ENCODE measurements around the gene TTN.
A peak's percentile ranks its signal among the peaks of the same experiment; 100 is the strongest.

TTN gene

GRCh38 chr2:178496049-178496448, 311.2 kb downstream of the TTN start:
- no peak for DNase-seq (ENCODE audit: low read depth in 2 of 2)

GRCh38 chr2:178491612-178492011, 315.6 kb downstream of the TTN start:
- DNase-seq (ENCODE audit: low read depth in 2 of 2): no peak

- DNase-seq (ENCODE audit: low read depth in 2 of 2): no peak
Measured at GRCh38 chr2:178485356-178485755, 321.9 kb downstream of the TTN start.

- DNase-seq (ENCODE audit: low read depth in 2 of 2): no peak
Measured at GRCh38 chr2:178484245-178485041, 322.8 kb downstream of the TTN start.

GRCh38 chr2:178482437-178482836, 324.8 kb downstream of the TTN start:
- no peak for DNase-seq (ENCODE audit: low read depth in 2 of 2)

- DNase-seq (ENCODE audit: low read depth in 2 of 2): peak; percentile 53 to 56
Measured at GRCh38 chr2:178480227-178481181, 326.7 kb downstream of the TTN start, which contains the start of gene PLEKHA3. PLEKHA3 (plus strand) TSS chr2:178480457; CDS start chr2:178480870, 413 bp downstream.

- DNase-seq (ENCODE audit: low read depth in 2 of 2): no peak
Measured at GRCh38 chr2:178479758-178480226, 327.4 kb downstream of the TTN start.

GRCh38 chr2:178479275-178479616, 328.0 kb downstream of the TTN start:
- no peak for DNase-seq (ENCODE audit: low read depth in 2 of 2)

GRCh38 chr2:178478439-178479274, 328.6 kb downstream of the TTN start, which contains the start of gene FKBP7:
FKBP7 (minus strand) TSS chr2:178478600; CDS start chr2:178478499, 101 bp downstream.
- peak; percentile 63 to 70 for DNase-seq (ENCODE audit: low read depth in 2 of 2)

- no peak for DNase-seq (ENCODE audit: low read depth in 2 of 2)
Measured at GRCh38 chr2:178478130-178478438, 329.1 kb downstream of the TTN start.

GRCh38 chr2:178477443-178478129, 329.6 kb downstream of the TTN start:
- no peak for DNase-seq (ENCODE audit: low read depth in 2 of 2)

- no peak for DNase-seq (ENCODE audit: low read depth in 2 of 2)
Measured at GRCh38 chr2:178476477-178476876, 330.7 kb downstream of the TTN start.
